DMS153 treated with DMSO at 0.1 percent for 48 hours (cell line): ENCODE measurements around the gene RPA3.

ENCODE experiments used
- DNase-seq: peaks from one replicate; lab custom pipeline; 2025; ENCODE audit not compliant: unreplicated experiment; lab: John Stamatoyannopoulos, UW

The RPA3 gene

DNA sequence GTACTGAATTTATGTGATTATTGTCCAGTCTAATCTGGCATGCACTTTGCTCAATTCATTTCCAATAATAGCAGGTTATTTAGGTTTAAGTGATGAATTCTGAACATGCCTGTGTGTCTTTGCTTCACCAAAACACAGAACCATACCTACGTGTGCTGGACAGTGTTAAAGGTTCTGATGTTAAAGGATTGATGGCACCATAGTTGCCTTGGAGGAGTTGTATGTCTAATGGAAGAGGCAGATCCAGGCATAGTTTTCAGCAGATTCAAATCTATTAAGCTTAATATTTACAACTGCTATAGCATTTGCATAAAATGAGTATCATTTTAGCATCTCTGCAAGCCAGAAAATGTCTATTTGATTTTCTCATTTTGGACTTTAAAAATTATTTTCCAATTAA is 105.9 kb downstream of the RPA3 start:
- no peak for DNase-seq

DNA sequence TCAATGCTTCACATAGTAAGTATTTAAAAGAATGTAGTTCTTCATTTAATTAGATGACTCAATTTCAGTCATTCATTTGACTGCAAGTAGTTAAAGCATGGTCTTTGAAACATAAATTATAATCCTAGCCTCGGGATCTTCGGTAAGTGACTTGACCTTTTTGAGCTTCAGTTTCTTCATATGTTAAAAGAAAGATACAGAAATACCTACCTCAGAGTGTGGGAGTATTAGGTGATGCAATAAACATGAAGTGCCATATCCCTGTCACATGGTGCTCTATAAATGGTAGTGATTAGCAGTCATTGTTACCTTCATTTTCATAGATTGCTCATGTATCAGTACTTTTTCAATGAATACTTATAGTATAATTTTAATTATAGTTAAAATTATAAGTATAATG is 109.1 kb downstream of the RPA3 start:
- DNase-seq: no peak

DNA sequence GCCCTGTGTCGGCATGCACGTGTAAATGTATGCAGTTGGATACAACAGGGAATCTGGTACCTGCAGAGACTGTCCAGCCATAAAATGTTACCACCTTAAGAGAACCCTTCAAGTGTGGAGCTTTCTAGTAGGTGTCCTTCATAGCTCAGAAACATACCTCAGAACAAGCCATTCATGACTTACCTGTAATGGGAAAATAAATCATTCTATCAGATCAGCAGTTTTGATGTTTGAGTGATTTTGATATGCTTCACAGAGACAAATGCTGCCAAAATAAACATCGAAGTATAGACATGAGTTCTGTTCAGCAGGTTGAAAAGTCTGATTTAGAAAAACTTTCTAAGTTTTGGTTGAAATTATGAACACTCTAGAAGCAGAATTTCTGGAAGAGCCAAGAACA is 111.4 kb downstream of the RPA3 start:
- no peak for DNase-seq

DNA sequence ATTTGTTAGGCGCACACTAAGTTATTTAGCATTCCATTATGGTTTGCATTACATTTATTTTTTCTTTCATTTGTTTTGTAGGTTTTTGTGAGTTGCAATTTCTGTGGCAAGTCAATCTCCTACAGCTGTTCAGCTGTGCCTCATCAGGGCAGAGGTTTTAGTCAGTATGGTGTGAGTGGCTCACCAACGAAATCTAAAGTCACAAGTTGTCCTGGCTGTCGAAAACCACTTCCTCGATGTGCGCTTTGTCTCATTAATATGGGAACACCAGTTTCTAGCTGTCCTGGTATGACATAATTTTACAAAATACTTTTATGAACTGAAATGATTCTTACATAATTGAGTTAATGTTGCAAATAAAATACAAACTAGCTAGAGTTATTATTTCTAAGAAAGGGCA is 122.2 kb downstream of the RPA3 start:
- DNase-seq: no peak

DNA sequence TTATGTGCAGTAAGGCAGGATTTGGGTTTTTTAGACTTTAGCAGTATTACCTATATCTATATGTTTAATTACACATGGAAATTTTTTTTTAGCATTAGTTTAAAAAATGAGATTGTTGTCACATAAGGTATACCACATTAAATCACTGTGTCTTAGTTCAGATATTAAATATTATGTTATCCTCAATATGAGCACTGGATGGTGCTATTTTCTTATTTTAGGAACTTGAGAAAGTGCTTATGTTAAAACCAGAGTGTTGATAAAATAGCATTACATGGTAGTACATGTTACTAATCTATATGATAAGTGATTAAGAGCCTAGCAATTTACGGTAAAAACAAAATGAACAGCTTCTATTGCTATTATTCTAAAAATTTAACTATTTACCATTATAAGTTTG is 123.0 kb downstream of the RPA3 start:
- DNase-seq: peak; percentile 13
